Gastroesophageal sphincter (tissue), 4 donors: Measurements from ENCODE around the gene ADH1B. TPM values are rescaled to one million over a fixed set of nuclear protein-coding genes. Genes with fewer than 3 reads are reported as not detected.
"Not testable (repeated sequence)": the region's sequence is repeated elsewhere in the genome, so short reads cannot be mapped to it uniquely, and the experiment has no call there.

ENCODE experiments used
- ATAC-seq: fragments of 150-250 bp; one replicate; pipeline ENCODE4 v1.9.1; 2016; ENCODE audit warnings: mild to moderate bottlenecking, moderate library complexity
- H3K27ac ChIP-seq, 4 donors: fragments of 200-600 bp; sonication (generic) in 3 of 4; 1 replicate in 3 of 4; 2 replicates in 1 of 4; pipeline ENCODE4 v1.5.1; 2016 to 2019
- H3K27me3 ChIP-seq: fragments of 200-600 bp; sonication (generic); one replicate; pipeline ENCODE4 v1.5.1; 2019
- H3K36me3 ChIP-seq, 2 donors: fragments of 200-600 bp; sonication (generic); one replicate each; pipeline ENCODE4 v1.5.1; 2019; ENCODE audit warnings: control low read depth in 1 of 2
- H3K4me1 ChIP-seq, 3 donors: fragments of 200-600 bp; sonication (generic); 1 replicate in 2 of 3; 2 replicates in 1 of 3; pipeline ENCODE4 v1.5.1; 2016 to 2019; ENCODE audit warnings: control low read depth in 2 of 3
- H3K4me3 ChIP-seq, 2 donors: fragments of 200-600 bp; sonication (generic); one replicate each; pipeline ENCODE4 v1.5.1; 2019; ENCODE audit warnings: mild to moderate bottlenecking in 1 of 2, moderate library complexity in 1 of 2
- H3K9me3 ChIP-seq, 3 donors: fragments of 200-600 bp; sonication (generic); one replicate each; pipeline ENCODE4 v1.5.1; 2017 to 2019; ENCODE audit warnings: control low read depth in 2 of 3
- CTCF ChIP-seq, 4 experiments: fragments of 200-600 bp in 2 of 4; fragments of 450-650 bp in 2 of 4; sonication (generic) in 1 of 4; IDR thresholded peaks; one replicate each; pipeline ENCODE4 v1.5.1; 2017 to 2019; ENCODE audit warnings: antibody characterized with exemption in 4 of 4, mild to moderate bottlenecking in 2 of 4, moderate library complexity in 2 of 4
- EP300 ChIP-seq: sonication (generic); formaldehyde crosslinking; IDR thresholded peaks from one replicate; pipeline ENCODE4 v1.6.1; 2017; ENCODE audit warnings: antibody characterized with exemption, mild to moderate bottlenecking
- POLR2A ChIP-seq, 2 donors: fragments of 450-650 bp; IDR thresholded peaks; one replicate each; pipeline ENCODE4 v1.6.1; 2017; ENCODE audit warnings: antibody characterized with exemption in 2 of 2, mild to moderate bottlenecking in 2 of 2, moderate library complexity in 1 of 2
- POLR2AphosphoS5 ChIP-seq: sonication (generic); formaldehyde crosslinking; IDR thresholded peaks from one replicate; pipeline ENCODE4 v1.6.1; 2017; ENCODE audit warnings: antibody characterized with exemption
- WGBS, 2 donors: methylation state at CpG; one replicate each; pipeline ENCODE4 v1.1.5; 2018; ENCODE audit warnings: low coverage in 1 of 2; 5-methylcytosine and 5-hydroxymethylcytosine counted together
- total RNA-seq, 4 donors: library from RNA; depleted of rRNA; stranded (reverse); fragments of >200 nt; gene quantifications; one replicate each; pipeline ENCODE4 v1.1.0, GENCODE V29; 2016

ADH1B gene
- total RNA-seq, 4 donors from 2014 or later, result 224 to 714 (median 463) TPM

- Histone ChIP-seq H3K9me3 (peaks cover 0 to 2% (median 0%) of the 10 kb centered on the region in 3 donors), H3K27me3 (no peaks in the 10 kb centered on the region), H3K4me1 (peaks cover 7 to 43% (median 13%) of the 10 kb centered on the region in 3 donors), H3K27ac (peak overlapping the region; percentile 76 to 92 (median 79)), H3K4me3 (no peak overlapping the region), H3K36me3 (no peaks in the 10 kb centered on the region)
- TF ChIP-seq EP300 (no peak), POLR2AphosphoS5 (no peak), CTCF (IDR thresholded peaks at IDR 0.05) (no peak), POLR2A (IDR thresholded peaks at IDR 0.05) (no peak)
- 20 to 23% methylated on average over 1 of the region's 1 CpG for WGBS, 2 donors
- peak; percentile 11 for ATAC-seq
Observed at GRCh38 chr4:99324361-99324760, 3.2 kb upstream of the ADH1B start.

DNA sequence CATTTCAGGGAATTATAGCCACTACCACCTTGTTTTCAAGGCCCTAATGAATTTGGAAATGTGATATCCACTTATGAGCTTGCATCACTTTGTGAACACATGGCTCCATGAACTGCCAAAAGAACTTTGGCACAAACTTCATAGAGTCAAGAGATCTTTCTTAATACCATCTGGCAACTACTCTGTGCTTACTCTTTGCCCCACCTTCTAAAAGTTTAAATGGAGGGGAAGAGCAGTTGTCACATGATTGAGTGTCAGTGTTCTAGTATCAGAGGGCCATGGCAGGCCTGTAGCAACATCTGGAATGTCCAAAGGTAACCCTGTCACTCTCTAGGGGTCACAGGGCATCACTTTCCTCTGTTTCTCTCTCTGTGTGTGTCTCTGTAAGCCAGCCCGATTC is 2.6 kb upstream of the ADH1B start:
- TF ChIP-seq POLR2A (IDR thresholded peaks at IDR 0.05) (no peak), POLR2AphosphoS5 (peak; percentile 90)
- Histone ChIP-seq H3K9me3 (no peaks in the 10 kb centered on the region), H3K27ac (peak overlapping the region; percentile 76 to 92 (median 79)), H3K36me3 (no peaks in the 10 kb centered on the region), H3K4me1 (peaks cover 7 to 43% (median 13%) of the 10 kb centered on the region in 3 donors), H3K4me3 (no peak overlapping the region), H3K27me3 (no peaks in the 10 kb centered on the region)
- peak; percentile 83 for ATAC-seq
- 87% methylated on average over 1 of the region's 1 CpG; no CpG with 5 or more reads in 1 of the 2 donors for WGBS, 2 donors

DNA sequence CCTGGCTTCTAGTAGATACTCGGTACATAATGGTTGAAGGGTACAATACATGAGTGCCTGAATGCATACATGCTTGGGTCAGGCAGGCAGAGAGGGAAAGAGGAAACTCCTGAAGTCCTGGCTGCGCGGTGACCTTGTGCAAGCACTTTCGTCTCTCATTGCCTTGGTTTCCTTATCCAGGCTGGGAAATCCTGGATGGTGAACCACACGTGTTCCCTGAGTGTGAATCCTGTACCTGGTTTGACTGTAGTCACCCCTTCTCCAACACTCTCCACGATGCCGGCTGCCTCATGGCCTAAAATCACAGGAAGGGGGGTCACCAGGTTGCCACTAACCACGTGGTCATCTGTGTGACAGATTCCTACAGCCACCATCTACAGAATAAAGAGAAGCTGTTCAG is 3.4 kb downstream of the ADH1B start:
- H3K36me3 ChIP-seq, H3K9me3 ChIP-seq, ATAC-seq, H3K27me3 ChIP-seq: not testable (repeated sequence)
- H3K27ac ChIP-seq, result peak overlapping the region in 3 of 4 donors; percentile 6 to 40 (median 37)
- peak overlapping the region in 1 of 2 donors; percentile 37 for H3K4me3 ChIP-seq
- H3K4me1 ChIP-seq, result peaks cover 0 to 12% (median 0%) of the 10 kb centered on the region in 3 donors
- 82 to 89% methylated on average over 5 to 7 of the region's 8 CpGs for WGBS, 2 donors

DNA sequence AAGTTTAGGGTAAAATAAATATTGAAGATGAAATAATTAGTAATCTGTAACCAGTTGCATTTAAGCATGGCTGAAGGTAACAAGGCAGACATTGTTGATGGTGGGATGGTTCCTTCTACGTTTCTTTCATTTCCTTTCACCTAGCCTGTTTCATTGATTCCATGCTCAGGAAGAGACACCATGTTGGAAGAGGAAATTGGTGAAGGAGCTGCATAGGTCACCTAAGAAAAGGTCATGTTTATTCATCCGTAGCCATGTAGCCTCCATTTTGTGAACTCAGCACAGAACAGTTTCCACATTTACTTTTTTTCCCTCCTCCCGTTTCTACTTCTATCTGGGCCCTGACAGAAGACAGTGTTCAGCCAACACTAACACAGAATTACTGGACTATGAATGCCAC is 3.8 kb downstream of the ADH1B start:
- Histone ChIP-seq H3K27ac (peak overlapping the region in 2 of 4 donors; percentile 6 to 37), H3K36me3 (no peaks in the 10 kb centered on the region), H3K9me3 (no peaks in the 10 kb centered on the region), H3K27me3 (no peaks in the 10 kb centered on the region), H3K4me3 (peak overlapping the region in 1 of 2 donors; percentile 37), H3K4me1 (peaks cover 0 to 10% (median 0%) of the 10 kb centered on the region in 3 donors)
- 64 to 66% methylated on average over 3 of the region's 3 CpGs for WGBS, 2 donors
- TF ChIP-seq POLR2A (IDR thresholded peaks at IDR 0.05), result no peak
- TF ChIP-seq POLR2AphosphoS5, result no peak
- no peak for TF ChIP-seq EP300
- no peak for TF ChIP-seq CTCF (IDR thresholded peaks at IDR 0.05)
- no peak for ATAC-seq

GRCh38 chr4:99315839-99316238 is 5.4 kb downstream of the ADH1B start:
- no peak for ATAC-seq

More at GRCh38 chr4:99315839-99316238, 5.4 kb downstream of the ADH1B start:
- TF ChIP-seq CTCF (IDR thresholded peaks at IDR 0.05) (no peak), POLR2A (IDR thresholded peaks at IDR 0.05) (no peak), EP300 (no peak)
- Histone ChIP-seq H3K27ac (no peak overlapping the region), H3K9me3 (no peaks in the 10 kb centered on the region), H3K36me3 (no peaks in the 10 kb centered on the region), H3K4me3 (peak overlapping the region in 1 of 2 donors; percentile 6), H3K27me3 (no peaks in the 10 kb centered on the region), H3K4me1 (no peaks in the 10 kb centered on the region)
- WGBS, 2 donors, result 53 to 92% methylated on average over 2 of the region's 6 CpGs
